ENCODE measurements around the gene GADD45A.

Gene GADD45A

GRCh38 chr1:67716800-67717199 is 31.8 kb downstream of the GADD45A start:
- Histone ChIP-seq H3K79me2 (ENCODE audit: low read length) (no peaks in the 10 kb centered on the region), H4K20me1 (ENCODE audit: insufficient read depth, low read length) (no peaks in the 10 kb centered on the region), H3F3A (ENCODE audit: insufficient read depth, low read length) (no peaks in the 10 kb centered on the region), H3K27ac (ENCODE audit: low read length) (no peak overlapping the region), H3K27me3 (replicated peaks; ENCODE audit: insufficient read depth, low read length) (no peaks in the 10 kb centered on the region), H3K9me2 (replicated peaks; ENCODE audit: insufficient read depth, low read length) (no peaks in the 10 kb centered on the region), H3K36me3 (replicated peaks; ENCODE audit: insufficient read depth, low read length) (no peaks in the 10 kb centered on the region), H2AFZ (ENCODE audit: low read length) (no peak overlapping the region), H3K4me1 (ENCODE audit: low read length) (peaks cover 4% of the 10 kb centered on the region), H3K4me3 (ENCODE audit: low read length) (no peak overlapping the region), H3K4me2 (ENCODE audit: low read depth, low read length) (no peak overlapping the region), H3K9me3 (replicated peaks; ENCODE audit: insufficient read depth, low read length) (no peaks in the 10 kb centered on the region), H3K9ac (ENCODE audit: low read length) (no peak overlapping the region)
- DNase-seq, result no peak
- TF ChIP-seq CTCF (IDR thresholded peaks at IDR 0.05; ENCODE audit: low read length) (no peak), EZH2 (optimal IDR thresholded peaks at IDR 0.05; ENCODE audit: low read depth, low read length) (no peak), EZH2phosphoT487 (IDR thresholded peaks at IDR 0.05; ENCODE audit: low read length) (no peak)

GRCh38 chr1:67717876-67718275 is 32.9 kb downstream of the GADD45A start:
- Histone ChIP-seq H3K9me3 (replicated peaks; ENCODE audit: insufficient read depth, low read length) (no peaks in the 10 kb centered on the region), H3K27me3 (replicated peaks; ENCODE audit: insufficient read depth, low read length) (no peaks in the 10 kb centered on the region), H3F3A (ENCODE audit: insufficient read depth, low read length) (no peaks in the 10 kb centered on the region), H3K9me2 (replicated peaks; ENCODE audit: insufficient read depth, low read length) (no peaks in the 10 kb centered on the region), H4K20me1 (ENCODE audit: insufficient read depth, low read length) (no peaks in the 10 kb centered on the region), H3K79me2 (ENCODE audit: low read length) (no peaks in the 10 kb centered on the region), H3K27ac (ENCODE audit: low read length) (no peak overlapping the region), H3K4me1 (ENCODE audit: low read length) (peaks cover 12% of the 10 kb centered on the region), H2AFZ (ENCODE audit: low read length) (no peak overlapping the region), H3K4me3 (ENCODE audit: low read length) (no peak overlapping the region), H3K36me3 (replicated peaks; ENCODE audit: insufficient read depth, low read length) (no peaks in the 10 kb centered on the region), H3K9ac (ENCODE audit: low read length) (no peak overlapping the region), H3K4me2 (ENCODE audit: low read depth, low read length) (no peak overlapping the region)
- no peak for TF ChIP-seq EZH2phosphoT487 (IDR thresholded peaks at IDR 0.05; ENCODE audit: low read length)
- no peak for TF ChIP-seq CTCF (IDR thresholded peaks at IDR 0.05; ENCODE audit: low read length)
- TF ChIP-seq EZH2 (optimal IDR thresholded peaks at IDR 0.05; ENCODE audit: low read depth, low read length), result no peak
- no peak for DNase-seq

GRCh38 chr1:67719329-67720196 is 34.6 kb downstream of the GADD45A start:
- no peaks in the 10 kb centered on the region for H4K20me1 ChIP-seq (ENCODE audit: insufficient read depth, low read length)
- H3K9me2 ChIP-seq (replicated peaks; ENCODE audit: insufficient read depth, low read length), result no peaks in the 10 kb centered on the region
- H3K36me3 ChIP-seq (replicated peaks; ENCODE audit: insufficient read depth, low read length), result no peaks in the 10 kb centered on the region
- no peak for DNase-seq
- no peak overlapping the region for H3K4me3 ChIP-seq (ENCODE audit: low read length)
- H3F3A ChIP-seq (ENCODE audit: insufficient read depth, low read length), result no peaks in the 10 kb centered on the region
- H3K4me1 ChIP-seq (ENCODE audit: low read length), result peaks cover 12% of the 10 kb centered on the region
- no peaks in the 10 kb centered on the region for H3K79me2 ChIP-seq (ENCODE audit: low read length)
- no peaks in the 10 kb centered on the region for H3K9me3 ChIP-seq (replicated peaks; ENCODE audit: insufficient read depth, low read length)
- H3K9ac ChIP-seq (ENCODE audit: low read length), result no peak overlapping the region
- no peak overlapping the region for H3K4me2 ChIP-seq (ENCODE audit: low read depth, low read length)
- no peaks in the 10 kb centered on the region for H3K27me3 ChIP-seq (replicated peaks; ENCODE audit: insufficient read depth, low read length)
- H2AFZ ChIP-seq (ENCODE audit: low read length), result no peak overlapping the region
- H3K27ac ChIP-seq (ENCODE audit: low read length), result no peak overlapping the region
- no peak for TF ChIP-seq EZH2 (optimal IDR thresholded peaks at IDR 0.05; ENCODE audit: low read depth, low read length)
- no peak for TF ChIP-seq CTCF (IDR thresholded peaks at IDR 0.05; ENCODE audit: low read length)
- TF ChIP-seq EZH2phosphoT487 (IDR thresholded peaks at IDR 0.05; ENCODE audit: low read length), result no peak
